Measurements from ENCODE around the gene UGGT2.
"Not testable (repeated sequence)": the region's sequence is repeated elsewhere in the genome, so short reads cannot be mapped to it uniquely, and the experiment has no call there.

The UGGT2 gene

DNA sequence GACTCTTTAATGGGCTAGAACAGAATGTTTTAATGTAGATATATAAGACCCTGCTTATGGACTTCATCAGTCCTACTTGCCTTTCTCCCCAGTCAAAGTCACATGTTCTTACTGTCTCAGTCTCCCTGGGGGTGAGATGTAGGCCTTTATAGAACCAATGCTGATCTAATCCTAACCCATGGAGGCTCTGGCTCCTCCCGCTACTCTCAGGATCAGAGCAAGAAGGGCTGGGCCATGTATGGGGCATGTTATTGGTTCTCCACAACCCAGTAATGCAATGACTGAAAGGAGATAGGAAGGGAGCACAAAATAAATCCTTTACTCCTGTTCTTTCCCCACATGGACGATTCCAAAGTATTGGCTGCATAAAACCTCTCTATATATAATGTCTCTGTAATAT is 82.3 kb downstream of the UGGT2 start:
- DNase-seq, result no peak

DNA sequence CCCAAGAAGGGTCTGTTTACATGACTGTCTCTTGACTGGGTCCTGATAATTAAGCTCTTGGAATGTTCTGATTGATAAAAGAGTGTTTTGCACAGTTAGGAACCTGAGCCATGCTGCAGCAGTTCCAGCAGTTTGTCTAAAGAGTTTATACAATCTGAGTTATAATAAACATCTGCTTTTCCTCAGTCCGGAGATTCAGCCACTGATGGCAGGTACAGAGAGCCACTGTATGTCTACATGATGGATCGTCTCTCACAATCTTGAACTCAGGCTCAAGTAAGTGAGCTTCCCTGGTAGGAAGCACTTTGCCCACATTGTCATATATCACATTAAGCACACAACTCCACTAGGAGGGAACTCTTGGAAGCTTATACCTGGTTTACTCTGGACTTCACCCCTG is 84.3 kb downstream of the UGGT2 start:
- DNase-seq, result no peak

DNA sequence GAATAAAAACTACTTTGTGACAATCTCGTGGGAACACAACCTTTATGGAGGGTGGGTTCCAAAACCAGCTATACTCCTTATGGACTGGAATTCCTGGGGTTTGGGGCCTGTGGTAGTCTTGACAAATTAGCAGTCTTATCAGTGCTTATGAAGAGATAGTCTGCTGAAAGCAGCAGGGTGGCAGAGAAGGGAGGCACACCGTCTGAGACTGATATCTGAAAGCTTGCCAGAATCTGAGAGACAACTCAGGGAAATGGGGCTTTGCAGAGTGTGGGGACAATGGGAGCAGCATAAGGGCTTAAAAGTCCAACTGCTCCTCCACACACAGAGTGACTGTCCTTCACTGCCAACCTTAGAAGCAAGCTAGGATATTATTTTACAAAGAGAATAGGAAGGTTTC is 95.9 kb downstream of the UGGT2 start:
- DNase-seq, result no peak

DNA sequence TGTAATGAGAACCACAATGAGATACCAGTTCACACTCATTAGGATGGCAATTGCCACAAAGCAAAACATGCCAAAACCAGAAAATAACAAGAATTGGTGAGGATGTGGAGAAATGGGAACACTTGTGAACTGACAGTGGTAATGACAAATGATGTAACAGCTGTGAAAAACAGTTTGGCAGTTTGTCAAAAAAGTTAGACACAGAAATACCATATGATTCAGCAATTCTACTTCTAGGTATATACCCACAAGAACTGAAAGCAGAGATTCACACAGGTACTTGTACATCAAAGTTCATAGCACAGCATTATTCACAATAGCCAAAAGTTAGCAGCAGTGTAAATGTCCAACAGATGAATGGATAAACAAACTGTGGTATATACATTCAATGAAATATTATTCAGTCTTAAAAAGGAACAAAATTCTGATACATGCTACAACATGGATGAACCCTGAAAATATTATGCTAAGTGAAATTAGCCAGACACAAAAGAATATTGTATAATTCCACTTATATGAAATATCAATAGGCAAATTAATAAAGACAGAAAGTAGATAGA is 96.5 kb downstream of the UGGT2 start:
- no peak for DNase-seq

DNA sequence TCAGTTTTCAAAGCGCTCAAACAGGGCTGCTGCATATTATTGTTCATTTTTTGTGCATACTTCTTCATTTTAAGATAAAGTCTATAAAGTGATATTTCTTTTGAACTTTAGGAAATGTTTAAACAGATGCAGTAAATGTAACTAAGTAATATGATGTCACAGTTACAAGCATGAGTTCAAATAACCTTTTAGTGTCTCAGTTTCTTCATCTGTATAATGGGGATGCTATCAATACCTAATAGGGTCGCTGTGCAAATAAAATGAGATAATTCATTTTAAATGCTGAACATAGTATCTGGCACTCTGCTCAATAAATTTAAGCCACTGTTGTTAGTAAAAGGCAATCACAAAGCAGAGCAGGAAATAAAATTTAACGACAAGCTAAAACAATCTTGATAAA is 97.5 kb downstream of the UGGT2 start:
- DNase-seq, result no peak

DNA sequence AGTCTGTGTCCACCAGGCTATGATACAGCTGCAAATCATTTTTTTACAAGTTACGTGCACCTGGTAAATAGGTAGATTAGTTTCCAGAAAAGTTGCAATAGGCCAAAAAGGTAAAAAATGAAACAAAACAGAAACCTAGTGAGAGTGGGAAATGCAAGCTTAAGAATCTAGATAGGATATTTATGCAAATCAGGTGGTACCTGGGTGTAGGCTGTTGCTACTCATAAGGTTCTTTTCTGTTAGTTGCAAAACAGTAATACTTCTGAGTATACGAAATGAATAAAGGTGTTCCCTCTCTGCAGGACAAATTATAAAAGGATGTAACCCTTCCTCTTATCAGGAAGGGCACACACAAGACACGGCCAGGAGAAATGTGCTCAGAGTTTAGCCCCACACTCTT is 97.9 kb downstream of the UGGT2 start:
- DNase-seq, result no peak

DNA sequence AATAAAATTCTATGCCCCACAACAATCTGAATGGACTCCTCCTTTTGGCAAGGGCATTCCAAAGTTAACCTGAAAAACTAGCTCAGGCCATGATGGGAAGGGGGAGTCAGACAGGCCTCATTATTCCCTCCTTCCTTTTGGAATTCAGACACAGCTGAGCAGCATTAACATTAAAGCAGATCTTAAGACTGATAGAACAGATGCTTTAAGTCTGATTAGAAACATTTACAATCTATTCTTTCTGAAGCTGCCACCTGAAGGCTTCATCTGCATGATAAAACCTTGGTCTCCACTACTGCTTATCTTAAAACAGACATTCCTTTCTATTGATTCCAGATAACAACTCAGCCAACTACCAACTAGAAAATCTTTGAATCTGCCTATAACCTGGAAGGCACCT is 98.9 kb downstream of the UGGT2 start:
- DNase-seq, result no peak

DNA sequence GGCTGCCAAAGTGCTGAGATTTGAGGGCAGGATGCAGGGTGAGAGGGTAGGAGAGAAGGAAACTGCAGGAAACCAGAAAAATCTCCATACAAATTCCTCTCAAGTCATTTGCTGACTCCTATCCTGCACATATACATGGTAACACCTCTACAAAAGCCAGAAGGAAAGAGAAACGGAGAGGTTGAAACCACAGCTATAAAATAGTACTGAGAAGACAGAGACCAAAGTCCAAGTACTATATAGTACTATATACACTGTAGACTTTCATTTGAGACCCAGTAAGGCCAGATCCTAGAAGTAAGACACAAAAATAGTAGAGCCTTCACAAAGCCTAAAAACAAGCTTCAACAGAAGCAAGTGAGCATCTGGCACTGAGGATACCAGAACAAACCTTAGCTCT is 103.1 kb downstream of the UGGT2 start:
- no peak for DNase-seq

DNA sequence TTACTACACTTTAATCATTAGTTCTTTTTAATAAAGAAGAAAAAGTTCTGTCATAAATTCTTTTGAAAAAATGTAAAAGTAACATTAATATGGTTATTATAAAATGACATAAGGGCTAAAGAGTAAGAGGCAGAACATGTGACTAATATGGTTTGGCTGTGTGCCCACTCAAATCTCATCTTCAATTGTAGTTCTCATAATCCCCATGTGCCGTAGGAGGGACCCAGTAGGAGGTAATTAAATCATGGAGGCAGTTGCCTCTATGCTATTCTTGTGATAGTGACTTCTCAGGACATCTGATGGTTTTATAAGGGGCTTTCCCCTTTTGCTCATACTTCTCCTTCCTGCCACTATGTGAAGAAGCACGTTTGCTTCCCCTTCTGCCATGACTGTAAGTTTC is 104.5 kb downstream of the UGGT2 start:
- no peak for DNase-seq

DNA sequence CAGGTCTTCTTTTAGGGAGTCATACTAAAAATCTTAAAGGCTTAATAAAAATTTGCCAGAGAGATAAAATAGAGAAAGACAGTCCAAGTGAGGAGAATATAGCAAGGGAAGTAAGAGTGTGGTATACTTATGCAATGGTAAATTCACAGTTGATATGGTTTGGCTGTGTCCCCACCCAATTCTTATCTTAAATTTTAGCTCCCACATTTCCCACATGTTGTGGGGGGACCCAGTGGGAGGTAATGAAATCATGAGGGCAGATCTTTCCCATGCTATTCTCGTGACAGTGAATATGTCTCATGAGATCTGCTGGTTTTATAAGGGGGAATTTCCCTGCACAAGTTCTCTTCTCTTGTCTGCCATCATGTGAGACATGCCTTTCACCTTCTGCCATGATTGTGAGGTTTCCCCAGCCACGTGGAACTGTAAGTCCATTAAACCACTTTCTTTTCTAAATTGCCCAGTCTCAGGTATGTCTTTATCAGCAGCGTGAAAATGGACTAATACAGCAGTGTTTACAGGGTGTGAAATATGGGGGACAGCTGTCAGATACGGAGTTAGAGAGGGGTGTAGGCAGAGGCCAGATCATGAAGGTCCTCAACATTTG is 115.4 kb downstream of the UGGT2 start:
- no peak for DNase-seq

DNA sequence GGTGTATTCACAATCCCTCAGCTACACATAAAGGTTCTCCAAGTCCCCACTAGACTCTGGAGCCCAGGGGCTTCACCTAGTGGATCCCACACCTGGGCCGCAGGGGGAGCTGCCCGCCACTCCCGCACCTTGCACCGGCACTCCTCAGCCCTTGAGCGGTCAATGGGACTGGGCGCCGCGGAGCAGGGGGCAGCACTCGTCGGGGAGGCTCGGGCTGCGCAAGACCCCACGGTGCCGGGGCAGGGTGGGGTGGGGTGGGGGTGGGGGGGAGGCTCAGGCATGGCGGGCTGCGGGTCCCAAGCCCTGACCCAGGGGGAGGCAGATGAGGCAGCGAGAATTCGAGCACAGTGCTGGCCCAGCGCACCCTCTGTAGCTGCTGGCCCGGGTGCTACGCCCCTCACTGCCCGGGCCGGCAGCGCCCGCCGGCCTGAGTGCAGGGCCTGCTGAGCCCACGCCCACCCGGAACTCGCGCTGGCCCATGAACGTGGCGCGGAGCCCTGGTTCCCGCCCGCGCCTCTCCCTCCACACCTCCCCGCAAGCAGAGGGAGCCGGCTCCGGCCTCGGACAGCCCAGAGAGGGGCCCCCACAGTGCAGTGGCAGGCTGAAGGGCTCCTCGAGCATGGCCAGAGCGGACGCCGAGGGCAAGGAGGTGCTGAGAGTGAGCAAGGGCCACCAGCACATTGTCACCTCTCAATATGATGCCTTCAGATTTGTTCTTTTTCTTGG is 121.7 kb downstream of the UGGT2 start:
- no peak for DNase-seq

DNA sequence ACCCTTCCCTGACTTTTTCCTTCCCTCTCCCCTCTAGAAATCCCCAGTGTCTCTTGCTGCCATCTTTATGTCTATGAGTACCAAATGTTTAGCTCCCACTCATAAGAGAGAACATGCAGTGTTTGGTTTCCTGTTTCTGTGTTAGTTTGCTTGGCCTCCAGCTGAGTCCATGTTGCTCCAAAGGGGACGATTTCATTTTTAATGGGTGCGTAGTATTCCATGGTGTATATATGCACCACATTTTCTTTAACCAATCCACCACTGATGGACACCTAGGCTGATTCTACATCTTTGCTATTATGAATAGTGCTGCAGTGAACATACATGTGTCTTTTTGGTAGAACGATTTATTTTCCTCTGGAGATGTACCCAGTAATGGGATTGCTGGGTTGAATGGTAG is 123.8 kb downstream of the UGGT2 start:
- no peak for DNase-seq

DNA sequence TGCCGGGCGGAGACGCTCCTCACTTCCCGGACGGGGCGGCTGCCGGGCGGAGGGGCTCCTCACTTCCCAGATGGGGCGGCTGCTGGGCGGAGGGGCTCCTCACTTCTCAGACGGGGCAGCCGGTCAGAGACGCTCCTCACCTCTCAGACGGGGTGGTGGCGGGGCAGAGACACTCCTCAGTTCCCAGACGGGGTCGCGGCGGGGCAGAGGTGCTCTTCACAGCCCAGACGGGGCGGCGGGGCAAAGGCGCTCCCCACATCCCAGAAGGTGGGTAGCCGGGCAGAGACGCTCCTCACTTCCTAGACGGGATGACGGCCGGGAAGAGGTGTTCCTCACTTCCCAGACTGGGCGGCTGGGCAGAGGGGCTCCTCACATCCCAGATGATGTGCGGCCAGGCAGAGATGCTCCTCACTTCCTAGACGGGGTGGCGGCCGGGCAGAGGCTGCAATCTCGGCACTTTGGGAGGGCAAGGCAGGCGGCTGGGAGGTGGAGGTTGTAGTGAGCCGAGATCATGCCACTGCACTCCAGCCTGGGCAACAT is 124.8 kb downstream of the UGGT2 start:
- DNase-seq, result not testable (repeated sequence)

DNA sequence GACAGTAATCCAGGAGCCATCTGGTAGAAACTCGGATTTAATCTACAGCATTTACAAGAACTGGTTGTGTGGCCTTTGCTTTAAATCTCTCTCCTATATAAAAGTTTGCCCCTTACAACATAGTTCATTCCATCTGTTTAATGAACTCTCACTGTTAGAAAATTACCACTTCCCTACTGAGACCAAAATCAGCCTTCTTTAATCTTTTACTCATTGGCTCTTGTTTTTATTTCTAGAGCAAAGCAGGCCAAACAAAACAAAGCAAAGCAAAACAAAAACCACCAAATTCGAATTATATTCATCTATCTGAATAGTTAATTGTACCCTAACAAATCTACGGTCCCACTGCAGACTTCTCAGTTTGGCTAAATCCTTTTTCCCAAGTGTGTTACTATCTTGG is 127.0 kb downstream of the UGGT2 start:
- no peak for DNase-seq

DNA sequence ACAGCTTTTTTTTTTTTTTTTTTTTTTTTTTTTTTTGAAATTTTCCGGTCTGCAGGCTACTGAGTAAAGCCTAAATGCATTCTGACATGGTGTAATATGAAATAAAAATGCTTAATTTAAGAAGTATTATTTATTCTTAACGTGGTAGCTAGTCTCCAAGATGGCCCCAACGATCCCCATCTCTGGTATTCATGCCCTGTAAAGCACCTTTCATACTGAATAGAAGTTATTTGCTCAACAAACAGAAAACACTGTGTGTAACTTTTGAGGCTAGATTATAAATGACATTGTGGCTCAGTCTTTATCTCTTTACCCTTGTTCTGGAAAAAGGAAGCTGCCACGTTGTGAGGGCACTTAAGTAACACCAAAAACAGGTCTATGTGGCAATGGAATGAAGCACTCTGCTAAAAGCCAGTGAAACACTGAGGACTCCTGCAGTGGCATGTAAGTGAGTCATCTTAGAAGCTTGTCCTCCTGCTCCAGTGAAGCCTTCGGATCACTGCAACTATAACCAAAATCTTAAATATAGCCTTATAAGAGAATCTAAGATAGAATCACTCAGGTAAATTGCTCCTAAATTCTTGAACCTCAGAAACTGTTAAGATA is 128.7 kb downstream of the UGGT2 start:
- no peak for DNase-seq

DNA sequence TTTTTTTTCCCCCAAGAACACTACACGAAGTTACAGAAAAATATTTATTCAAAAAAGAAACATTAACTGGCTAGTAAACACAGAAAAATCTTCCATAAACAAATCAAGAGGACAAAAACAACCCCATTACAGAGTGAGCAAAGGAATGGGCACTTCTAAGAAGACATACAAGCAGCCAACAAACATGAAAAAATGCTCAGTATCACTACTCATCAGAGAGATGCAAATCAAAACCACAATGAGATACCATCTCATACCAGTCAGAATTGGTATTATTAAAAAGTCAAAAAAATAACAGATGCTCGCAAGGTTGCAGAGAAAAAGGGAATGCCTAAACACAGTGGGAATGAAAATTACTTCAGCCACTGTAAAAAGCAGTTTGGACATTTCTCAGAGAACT is 131.7 kb downstream of the UGGT2 start:
- DNase-seq, result no peak

DNA sequence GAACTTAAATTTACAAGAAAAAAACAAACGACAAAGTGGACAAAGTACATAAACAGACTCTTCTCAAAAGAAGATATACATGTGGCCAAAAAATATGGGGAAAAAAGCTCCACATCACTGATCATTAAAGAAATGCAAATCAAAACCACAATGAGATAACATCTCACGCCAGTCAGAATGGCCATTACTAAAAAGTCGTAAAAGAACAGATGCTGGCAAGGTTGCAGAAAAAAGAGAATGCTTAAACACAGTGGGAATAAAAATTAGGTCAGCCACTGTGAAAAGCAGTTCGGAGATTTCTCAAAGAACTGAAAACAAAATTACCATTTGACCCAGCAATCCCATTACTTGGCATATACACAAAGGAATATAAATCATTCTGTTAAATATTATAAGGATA is 132.7 kb downstream of the UGGT2 start:
- no peak for DNase-seq

DNA sequence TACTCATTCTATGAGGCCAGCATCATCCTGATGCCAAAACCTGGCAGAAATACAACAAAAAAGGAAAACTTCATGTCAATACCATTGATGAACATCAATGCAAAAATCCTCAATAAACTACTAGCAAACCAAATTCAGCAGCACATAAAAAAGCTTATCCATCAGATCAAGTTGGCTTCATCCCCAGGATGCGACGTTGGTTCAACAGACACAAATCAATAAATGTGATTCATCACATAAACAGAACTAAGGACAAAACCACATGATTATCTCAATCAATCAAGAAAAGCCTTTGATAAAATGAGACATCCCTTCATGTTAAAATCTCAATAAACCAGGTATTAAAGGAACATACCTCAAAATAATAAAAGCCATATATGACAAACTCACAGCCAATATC is 134.3 kb downstream of the UGGT2 start:
- no peak for DNase-seq

DNA sequence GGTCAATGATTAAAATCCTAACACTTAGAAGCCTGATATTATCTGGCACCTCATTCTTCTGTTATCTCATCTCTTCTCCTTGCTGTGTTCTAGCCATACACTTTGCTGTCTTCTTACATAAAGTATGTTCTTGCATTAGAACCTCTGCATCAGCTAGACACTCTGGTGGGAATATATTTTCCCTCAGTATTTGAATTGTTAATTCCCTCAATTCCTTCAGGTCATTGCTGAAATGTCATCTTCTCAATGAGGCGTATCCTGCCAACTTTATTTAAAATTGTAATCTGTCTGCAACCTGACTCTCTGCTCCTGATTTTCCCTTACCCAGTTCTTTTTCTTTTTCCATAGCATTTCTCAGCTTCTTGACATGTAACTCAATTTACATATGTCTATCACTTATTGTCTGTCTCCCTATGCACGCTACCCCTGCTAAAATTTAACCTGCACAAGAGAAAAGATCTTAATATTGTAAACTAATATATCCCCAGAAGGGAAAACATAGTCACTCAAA is 138.2 kb downstream of the UGGT2 start:
- no peak for DNase-seq

DNA sequence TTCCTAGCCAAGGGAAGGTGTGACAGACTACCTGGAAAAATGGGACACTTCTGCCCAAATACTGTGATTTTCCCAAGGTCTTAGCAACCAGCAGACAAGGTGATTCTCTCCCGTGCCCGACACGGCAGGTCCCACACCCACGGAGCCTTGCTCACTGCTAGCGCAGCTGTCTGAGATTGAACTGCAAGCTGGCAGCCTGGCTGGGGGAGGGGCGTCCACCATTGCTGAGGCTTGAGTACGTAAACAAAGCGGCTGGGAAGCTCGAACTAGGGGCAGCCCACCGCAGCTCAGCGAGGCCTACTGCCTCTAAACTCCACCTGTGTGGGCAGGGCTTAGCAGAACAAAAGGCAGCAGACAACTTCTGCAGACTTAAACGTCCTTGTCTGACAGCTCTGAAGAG is 146.2 kb downstream of the UGGT2 start:
- no peak for DNase-seq

DNA sequence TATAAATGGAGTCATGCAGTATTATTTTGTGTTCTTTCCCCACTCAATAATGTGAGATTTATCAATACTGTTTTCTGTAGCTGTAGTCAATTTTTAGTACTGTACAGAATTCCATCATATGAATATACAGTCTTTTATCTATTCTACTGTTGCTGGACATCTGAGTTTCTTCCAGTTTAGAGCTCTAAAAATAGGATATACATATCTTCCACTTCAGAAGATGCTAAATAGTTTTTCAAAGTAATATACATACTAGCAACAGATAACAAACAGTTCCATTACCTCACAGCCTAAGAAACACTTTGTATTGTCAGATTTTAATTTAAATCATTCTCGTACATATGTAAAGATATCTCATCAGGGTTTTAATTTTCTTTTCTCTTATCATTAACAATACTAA is 149.6 kb downstream of the UGGT2 start:
- DNase-seq, result no peak

DNA sequence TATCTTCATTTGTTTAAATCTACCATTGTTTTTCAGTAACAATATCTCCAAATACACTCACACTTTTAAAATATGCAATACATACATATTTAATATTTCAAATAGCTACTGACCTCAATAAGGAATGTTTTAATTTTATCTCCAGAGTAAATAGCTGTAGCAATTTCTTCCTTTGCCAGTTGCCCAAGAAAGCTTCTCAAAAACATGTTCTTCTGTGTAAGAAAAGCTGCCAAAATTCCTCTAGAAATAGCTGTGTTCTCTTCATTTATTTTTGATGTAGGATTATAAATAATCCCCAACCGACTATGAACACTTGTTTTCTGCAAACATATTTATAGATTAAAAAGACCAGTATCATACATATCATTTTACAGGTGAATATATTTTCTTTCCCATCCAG is 150.5 kb downstream of the UGGT2 start:
- DNase-seq, result no peak

DNA sequence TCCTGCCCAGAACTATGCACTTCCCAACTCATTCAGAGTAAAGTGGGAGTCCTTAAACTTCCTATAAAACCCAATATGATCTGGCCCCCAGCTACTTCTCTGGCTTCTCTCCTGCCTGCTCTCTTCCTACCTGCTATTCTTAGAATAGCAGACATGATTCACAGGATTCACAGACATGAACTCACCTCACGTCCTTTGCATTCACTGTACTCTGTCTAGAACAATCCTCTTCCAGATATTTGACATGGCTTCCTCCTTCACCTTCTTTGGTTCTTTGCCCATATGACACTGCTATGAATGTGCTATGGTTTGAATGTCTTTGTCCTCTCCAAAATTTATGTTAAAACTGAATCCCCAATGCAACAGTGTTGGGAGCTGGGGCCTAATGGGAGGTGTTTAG is 154.9 kb downstream of the UGGT2 start:
- DNase-seq, result no peak

DNA sequence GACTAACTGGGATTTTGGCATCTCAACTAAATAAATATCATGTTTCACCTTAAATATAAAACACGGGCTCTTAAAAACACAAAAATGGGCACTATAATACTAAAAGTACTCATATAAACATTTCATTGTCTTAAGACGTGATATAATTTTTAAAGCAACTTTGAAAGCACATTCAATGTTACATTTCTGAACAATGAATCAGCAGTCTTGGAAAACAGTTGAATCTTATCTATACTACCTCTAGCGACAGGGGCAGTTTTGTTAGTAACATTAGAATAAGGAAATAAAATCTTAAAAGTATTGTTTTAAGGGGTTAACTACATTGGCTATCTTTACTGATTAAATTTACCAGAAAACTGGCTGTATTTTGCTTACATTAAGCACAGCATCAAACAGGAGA is 156.9 kb downstream of the UGGT2 start:
- no peak for DNase-seq

Measured in CD4-positive, alpha-beta T cell treated with Interferon gamma for 1 hour (primary cell).